HepG2 (cell line): ENCODE results near the gene ACAP1. TPM values are rescaled to one million over a fixed set of nuclear protein-coding genes. Genes with fewer than 3 reads are reported as not detected.
"Not testable (repeated sequence)": the region's sequence is repeated elsewhere in the genome, so short reads cannot be mapped to it uniquely, and the experiment has no call there.

Source experiments
- ATAC-seq: fragments of 200-7000 bp; cut with Tn5 transposase; 3 replicates; pipeline ENCODE4 v1.9.1; 2020; ENCODE audit warnings: mild to moderate bottlenecking, moderate library complexity
- BruUV-seq: library from RNA; stranded (reverse); fragments of 400-500 nt; replicated peaks from 2 replicates; lab custom pipeline; 2021; lab: Mats Ljungman, UMichigan
- CTCF ChIA-PET: fragments of 300-600 bp; formaldehyde crosslinking; extraction: SDS; loops from one replicate; lab custom pipeline; 2021; ENCODE audit warnings: low total read pairs, inconsistent platforms, low intra/inter-chr PET ratio; lab: Yijun Ruan, JAX
- POLR2A ChIA-PET: fragments of 350-600 bp; sonication (Branson Sonifier 250); formaldehyde crosslinking; loops from one replicate; lab custom pipeline; 2020; ENCODE audit warnings: antibody characterized with exemption, inconsistent platforms; lab: Yijun Ruan, JAX
- DNase-seq: peaks from one replicate; pipeline ENCODE4 v3.0.0-alpha.2; 2015; ENCODE audit warnings: low spot score
- FAIRE-seq: peaks from 3 replicates; lab custom pipeline; 2011; peaks lifted over from hg19 to GRCh38; lab: Jason Lieb, UNC
- H2AFZ ChIP-seq: one replicate; pipeline ENCODE4 v1.6.1; 2011; ENCODE audit warnings: low read length, inconsistent platforms
- H3K27ac ChIP-seq: fragments of 300-600 bp; 3 replicates; pipeline ENCODE4 v1.8.0; 2011; ENCODE audit warnings: mixed run types, mild to moderate bottlenecking, mixed read lengths, low read length, inconsistent platforms; ENCODE audit not compliant: insufficient read depth; ENCODE audit errors: extremely low read length
- H3K27me3 ChIP-seq, 2 experiments: fragments of 200-600 bp in 1 of 2; 2 replicates in 1 of 2; 3 replicates in 1 of 2; pipeline versions ENCODE4 v1.6.0 to v1.8.0; 2011; ENCODE audit warnings: low read length in 2 of 2, mild to moderate bottlenecking in 2 of 2, moderate library complexity in 2 of 2, inconsistent platforms in 1 of 2; ENCODE audit not compliant: insufficient read depth in 2 of 2, control insufficient read depth in 1 of 2
- H3K36me3 ChIP-seq, 2 experiments: fragments of 200-600 bp in 1 of 2; replicated peaks in 1 of 2; 2 replicates in 1 of 2; 3 replicates in 1 of 2; pipeline versions ENCODE4 v1.5.1 to v1.8.0; 2011; ENCODE audit warnings: low read length in 2 of 2, inconsistent platforms in 1 of 2; ENCODE audit not compliant: insufficient read depth in 2 of 2, control insufficient read depth in 1 of 2
- H3K4me1 ChIP-seq: 2 replicates; pipeline ENCODE4 v1.5.1; 2012; ENCODE audit warnings: low read length, inconsistent platforms; ENCODE audit not compliant: insufficient read depth
- H3K4me2 ChIP-seq: 2 replicates; pipeline ENCODE4 v1.6.0; 2011; ENCODE audit warnings: low read depth, low read length, inconsistent platforms
- H3K4me3 ChIP-seq, 3 experiments: fragments of 200-600 bp in 1 of 3; sonication (generic), shearing (Covaris generic) in 1 of 3; replicated peaks in 1 of 3; 2 replicates each; pipeline ENCODE4 v1.5.1; 2011 to 2016; ENCODE audit warnings: low read length in 3 of 3, inconsistent platforms in 2 of 3, low read depth in 2 of 3, mild to moderate bottlenecking in 2 of 3, control low read depth in 1 of 3, mixed read lengths in 1 of 3; ENCODE audit not compliant: insufficient read depth in 1 of 3
- H3K79me2 ChIP-seq: one replicate; pipeline ENCODE4 v1.6.1; 2011; ENCODE audit warnings: low read length, inconsistent platforms; ENCODE audit not compliant: insufficient read depth
- H3K9ac ChIP-seq: 2 replicates; pipeline ENCODE4 v1.6.0; 2011; ENCODE audit warnings: mild to moderate bottlenecking, low read depth, low read length, inconsistent platforms; ENCODE audit not compliant: insufficient read depth
- H3K9me3 ChIP-seq: 2 replicates; pipeline ENCODE4 v1.5.1; 2012; ENCODE audit warnings: mild to moderate bottlenecking, low read length
- H4K20me1 ChIP-seq: 2 replicates; pipeline ENCODE4 v1.6.0; 2011; ENCODE audit warnings: inconsistent platforms, mild to moderate bottlenecking, low read length, moderate library complexity; ENCODE audit not compliant: insufficient read depth
- GLI4 ChIP-seq: sonication (generic); formaldehyde crosslinking; IDR thresholded peaks from 2 replicates; pipeline ENCODE4 v1.5.1; 2020; ENCODE audit warnings: missing genetic modification reagents, mild to moderate bottlenecking, moderate library complexity, borderline replicate concordance
- HNRNPH1 ChIP-seq: fragments of 200-400 bp; formaldehyde crosslinking; optimal IDR thresholded peaks from 2 replicates; pipeline ENCODE3; 2017; ENCODE audit warnings: mild to moderate bottlenecking, low read depth, low read length
- HNRNPK ChIP-seq: fragments of 200-400 bp; formaldehyde crosslinking; IDR thresholded peaks from 2 replicates; pipeline ENCODE4 v1.6.1; 2018; ENCODE audit warnings: low read length, low read depth, moderate library complexity, mild to moderate bottlenecking; ENCODE audit not compliant: poor library complexity, severe bottlenecking
- PLRG1 ChIP-seq: fragments of 450-650 bp; conservative IDR thresholded peaks from 2 replicates; pipeline ENCODE4 v1.6.1; 2016
- TBX3 ChIP-seq: fragments of 450-650 bp; IDR thresholded peaks from 2 replicates; pipeline ENCODE4 v1.6.1; 2017; ENCODE audit warnings: antibody characterized with exemption, mild to moderate bottlenecking, inconsistent platforms, borderline replicate concordance
- ZNF121 ChIP-seq: sonication (generic); formaldehyde crosslinking; IDR thresholded peaks from 2 replicates; pipeline ENCODE4 v1.5.0; 2020; ENCODE audit warnings: mild to moderate bottlenecking, missing genetic modification reagents
- WGBS: methylation state at CpG from one replicate; pipeline ENCODE4 v1.1.6; 2017; ENCODE audit warnings: low lambda C conversion rate; 5-methylcytosine and 5-hydroxymethylcytosine counted together
- in situ Hi-C: cut with HindIII; loops from 2 replicates; pipeline ENCODE4 v1.10.0; 2017; ENCODE audit warnings: low pct_unique_long_range_greater_than_20kb; ENCODE audit not compliant: extremely low pct_ligation_motif_present
- intact Hi-C: fragments of 100-400 bp; cut with micrococcal nuclease; formaldehyde crosslinking; loops from one replicate; pipeline ENCODE4 v1.10.0; 2022; ENCODE audit not compliant: unreplicated experiment
- polyA plus RNA-seq, 8 experiments: library from polyadenylated mRNA; depleted of rRNA in 3 of 8; stranded (reverse) in 7 of 8; unstranded in 1 of 8; fragments of >200 nt; fragmentation: Illumina TruSeq in 4 of 8; extraction: Trizol in 4 of 8; gene quantifications; 2 replicates each; pipeline versions ENCODE4 v1.2.1 to v1.2.3, GENCODE V29; 2011 to 2016; ENCODE audit warnings: low read depth in 4 of 8, missing spikeins in 1 of 8, mixed read lengths in 1 of 8; ENCODE audit not compliant: insufficient read depth in 1 of 8
- total RNA-seq, 5 experiments: library from RNA; depleted of rRNA; stranded (reverse); fragments of >200 nt; fragmentation: Illumina TruSeq; extraction: Trizol; gene quantifications; 2 replicates each; pipeline ENCODE4 v1.2.3, GENCODE V29; 2016; ENCODE audit warnings: low read depth in 1 of 5

Gene ACAP1
- total and polyA plus RNA-seq, 2 of the 13 experiments (the other 11 are each of a cell fraction or from before 2014, with no cell fraction given): 1.3 to 2.5 TPM

DNA sequence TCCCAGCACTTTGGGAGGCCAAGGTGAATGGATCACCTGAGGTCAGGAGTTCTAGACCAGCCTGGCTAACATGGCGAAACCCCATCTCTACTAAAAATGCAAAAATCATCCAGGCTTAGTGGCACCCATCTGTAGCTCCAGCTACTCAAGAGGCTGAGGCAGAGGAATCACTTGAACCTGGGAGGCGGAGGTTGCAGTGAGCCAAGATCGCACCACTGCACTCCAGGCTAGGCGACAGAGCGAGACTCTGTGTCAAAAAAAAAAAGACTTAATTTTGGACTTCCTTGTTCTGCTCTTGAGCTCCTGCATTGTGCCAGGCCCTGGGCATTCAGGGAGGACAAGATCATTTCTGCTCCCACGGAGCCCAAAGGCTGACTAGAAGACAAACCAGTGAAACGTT, 1.3 kb downstream of the ACAP1 start:
- CTCF ChIA-PET, BruUV-seq, H4K20me1 ChIP-seq, H3K4me2 ChIP-seq, H3K27ac ChIP-seq, H3K79me2 ChIP-seq, DNase-seq, POLR2A ChIA-PET, in situ Hi-C loops, H3K9me3 ChIP-seq, H3K36me3 ChIP-seq, H3K9ac ChIP-seq, intact Hi-C loops, FAIRE-seq, H3K4me3 ChIP-seq, H2AFZ ChIP-seq, H3K27me3 ChIP-seq, ATAC-seq: not testable (repeated sequence)
- WGBS: 56% methylated on average over 7 of the region's 7 CpGs
- H3K4me1 ChIP-seq: peaks cover 16% of the 10 kb centered on the region

DNA sequence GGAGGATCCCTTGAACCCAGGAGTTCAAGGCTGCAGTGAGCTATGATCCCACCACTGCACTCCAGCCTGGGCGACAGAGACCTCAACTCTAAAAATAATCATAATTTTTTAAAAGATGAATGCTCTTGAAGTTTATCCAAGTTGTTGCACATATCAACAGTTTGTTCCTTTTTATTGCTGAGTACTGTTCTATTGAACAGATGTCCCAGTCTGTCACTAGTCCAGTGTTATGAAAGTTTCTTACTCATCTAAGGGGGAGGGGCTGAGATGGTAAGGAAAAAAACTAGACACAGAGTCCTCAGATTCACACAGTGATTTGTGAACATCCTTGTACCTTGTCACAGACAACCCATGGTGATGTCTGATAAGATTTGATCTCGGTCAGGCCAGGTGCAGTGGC, 3.9 kb downstream of the ACAP1 start:
- intact Hi-C loops: no loop called here
- H3K4me2 ChIP-seq: no peak overlapping the region
- CTCF ChIA-PET: no interaction called here
- TF ChIP-seq HNRNPH1: no peak
- no peak for TF ChIP-seq HNRNPK
- no peak for TF ChIP-seq PLRG1
- no peak for TF ChIP-seq TBX3
- TF ChIP-seq ZNF121 (CRISPR knock-in tag): no peak
- no peak for TF ChIP-seq GLI4 (CRISPR knock-in tag)
- TF ChIP-seq, all 625 proteins: peak for 0
- Histone ChIP-seq H3K4me3 (no peak overlapping the region), H3K27me3 (peaks cover 3 to 26% of the 10 kb centered on the region in 2 experiments; a peak in 3 of 5 replicates), H3K79me2 (no peaks in the 10 kb centered on the region), H3K9ac (no peak overlapping the region), H3K36me3 (no peaks in the 10 kb centered on the region), H3K4me1 (peaks cover 23% of the 10 kb centered on the region), H3K9me3 (no peaks in the 10 kb centered on the region), H4K20me1 (no peaks in the 10 kb centered on the region), H2AFZ (no peak overlapping the region), H3K27ac (no peak overlapping the region)
- ATAC-seq (no peak), FAIRE-seq (no peak), DNase-seq (no peak)
- BruUV-seq: no TSS peak
- 2% methylated on average over 2 of the region's 2 CpGs for WGBS
- in situ Hi-C loops: no loop called here
- POLR2A ChIA-PET: interaction anchor here (3.6 kb wide), 1 partner anchor 11 kb away, joined by 9 read pairs; the partner anchor contains the start of gene NEURL4
